Measurements from ENCODE around the gene PFKFB3.
"Not testable (repeated sequence)": the region's sequence is repeated elsewhere in the genome, so short reads cannot be mapped to it uniquely, and the experiment has no call there.

Gene PFKFB3

DNA sequence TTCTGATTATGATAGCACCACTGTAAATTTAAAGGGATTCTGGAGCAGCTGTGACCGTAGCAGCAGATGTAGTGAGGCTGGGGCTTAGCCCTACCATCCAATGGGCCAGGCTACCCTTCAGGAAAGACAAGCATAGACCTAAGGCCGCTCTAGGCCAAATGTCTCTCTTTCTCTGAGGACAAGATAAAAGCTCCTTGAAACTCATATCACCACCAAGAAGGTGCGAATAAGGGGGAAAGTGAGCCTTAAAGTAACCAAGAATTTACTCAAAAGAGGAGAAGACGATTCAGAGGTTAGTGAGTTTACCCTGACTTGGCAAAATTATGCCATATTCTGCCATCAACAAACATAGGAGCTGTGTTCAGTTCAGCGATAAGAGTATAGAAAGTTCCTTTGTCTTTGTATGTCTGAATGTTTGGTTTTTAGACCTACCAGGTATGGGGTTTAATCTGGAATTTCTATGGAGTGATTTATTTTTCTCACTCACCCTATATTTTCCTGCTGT is 79.8 kb downstream of the PFKFB3 start:
- TF ChIP-seq ZNF274 (IDR thresholded peaks at IDR 0.05; ENCODE audit: low read depth, low read length) = no peak
- no peak overlapping the region for H3K4me3 ChIP-seq (ENCODE audit: low read length)

DNA sequence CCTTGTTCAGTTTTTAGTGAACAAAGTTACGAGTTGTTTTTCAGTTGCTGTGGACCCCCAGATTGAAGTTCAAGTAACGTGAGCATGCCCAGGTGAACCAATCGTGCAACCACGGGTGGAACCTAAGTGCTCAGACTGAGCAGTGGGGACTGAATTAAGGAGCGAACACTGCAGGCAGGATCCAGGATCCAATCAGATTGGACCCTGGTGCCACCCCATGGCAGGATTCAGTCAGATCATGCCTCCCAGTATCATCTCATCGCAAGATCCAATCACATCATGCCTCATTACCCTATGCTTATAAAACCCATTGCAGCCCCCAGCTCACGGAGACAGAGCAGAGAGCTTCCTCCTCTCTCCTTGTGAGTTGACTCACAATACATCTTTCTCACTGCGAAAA is 80.9 kb downstream of the PFKFB3 start:
- no peak overlapping the region for H3K4me3 ChIP-seq (ENCODE audit: low read length)
- no peak for TF ChIP-seq ZNF274 (IDR thresholded peaks at IDR 0.05; ENCODE audit: low read depth, low read length)

GRCh38 chr10:6290621-6291020 is 87.9 kb downstream of the PFKFB3 start:
- H3K4me3 ChIP-seq (ENCODE audit: low read length) = not testable (repeated sequence)

DNA sequence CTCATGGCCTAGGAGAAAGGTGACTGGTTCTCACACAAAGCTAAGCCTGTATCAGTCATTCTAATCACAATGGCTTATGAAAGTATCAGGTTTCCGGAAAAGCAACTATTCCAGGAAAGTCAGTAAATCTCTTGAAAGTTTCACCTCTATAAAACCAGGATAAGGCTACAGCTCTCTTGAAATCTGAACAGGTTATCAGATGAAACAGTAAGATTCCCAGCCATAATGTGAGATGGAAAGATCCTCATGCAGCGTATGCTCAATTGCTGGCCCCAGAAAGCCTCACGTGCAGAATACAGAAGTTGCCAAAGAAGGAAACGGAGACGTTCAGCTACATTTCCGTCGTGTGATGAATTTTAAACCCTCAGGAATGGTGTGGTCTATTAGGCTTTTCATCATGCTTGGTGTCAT is 90.0 kb downstream of the PFKFB3 start:
- no peak overlapping the region for H3K4me3 ChIP-seq (ENCODE audit: low read length)
- no peak for TF ChIP-seq ZNF274 (IDR thresholded peaks at IDR 0.05; ENCODE audit: low read depth, low read length)

- H3K4me3 ChIP-seq (ENCODE audit: low read length) = not testable (repeated sequence)
Observed at GRCh38 chr10:6296425-6296824, 93.7 kb downstream of the PFKFB3 start.

DNA sequence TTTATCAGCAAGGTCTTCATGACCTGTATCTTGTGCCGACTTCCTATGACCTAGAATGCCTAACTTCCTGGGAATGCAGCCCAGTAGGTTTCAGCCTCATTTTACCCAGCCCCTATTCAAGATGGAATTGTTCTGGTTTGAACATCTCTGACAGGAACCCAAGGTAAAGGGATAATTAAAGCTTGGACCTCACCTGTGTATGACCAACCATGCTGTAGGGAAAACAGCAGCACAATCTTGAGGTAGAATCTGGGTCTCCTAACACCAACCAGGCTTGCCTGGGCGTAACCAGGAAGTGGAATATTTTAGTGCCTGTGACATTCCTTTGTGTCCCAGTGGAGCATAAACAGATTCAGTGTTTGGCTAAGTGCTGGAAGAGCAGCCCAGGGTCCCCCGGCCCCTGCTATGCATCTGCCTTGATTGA is 94.1 kb downstream of the PFKFB3 start:
- TF ChIP-seq ZNF274 (IDR thresholded peaks at IDR 0.05; ENCODE audit: low read depth, low read length) = no peak
- no peak overlapping the region for H3K4me3 ChIP-seq (ENCODE audit: low read length)

GRCh38 chr10:6297522-6297921 is 94.8 kb downstream of the PFKFB3 start:
- TF ChIP-seq ZNF274 (IDR thresholded peaks at IDR 0.05; ENCODE audit: low read depth, low read length) = no peak
- H3K4me3 ChIP-seq (ENCODE audit: low read length) = no peak overlapping the region

DNA sequence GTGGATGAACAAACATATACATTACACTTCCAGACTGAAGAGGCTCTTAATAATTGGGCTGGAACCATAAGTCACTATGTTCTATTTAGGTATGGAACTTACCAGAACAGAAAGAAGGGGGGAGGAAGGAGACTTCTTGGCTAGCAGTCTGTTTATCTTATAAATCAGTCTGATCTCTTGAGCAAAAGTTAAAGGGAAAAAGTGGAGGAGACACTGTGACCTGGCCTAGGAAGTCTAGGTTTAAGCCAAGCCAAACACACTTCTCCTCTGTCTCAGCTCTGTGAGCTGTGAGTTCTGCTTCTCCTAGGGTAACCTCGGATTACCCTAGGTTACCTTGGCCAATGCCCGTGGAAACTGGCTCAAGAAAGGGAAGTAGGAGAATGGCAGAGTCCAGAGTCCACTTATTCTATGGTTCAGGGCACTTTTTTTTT is 95.2 kb downstream of the PFKFB3 start:
- TF ChIP-seq ZNF274 (IDR thresholded peaks at IDR 0.05; ENCODE audit: low read depth, low read length) = no peak
- H3K4me3 ChIP-seq (ENCODE audit: low read length) = no peak overlapping the region

GRCh38 chr10:6298428-6298827 is 95.7 kb downstream of the PFKFB3 start:
- H3K4me3 ChIP-seq (ENCODE audit: low read length) = no peak overlapping the region
- no peak for TF ChIP-seq ZNF274 (IDR thresholded peaks at IDR 0.05; ENCODE audit: low read depth, low read length)

GRCh38 chr10:6299234-6299633 is 96.5 kb downstream of the PFKFB3 start:
- H3K4me3 ChIP-seq (ENCODE audit: low read length) = no peak overlapping the region
- TF ChIP-seq ZNF274 (IDR thresholded peaks at IDR 0.05; ENCODE audit: low read depth, low read length) = no peak

- H3K4me3 ChIP-seq (ENCODE audit: low read length) = no peak overlapping the region
Observed at GRCh38 chr10:6299743-6300105, 97.0 kb downstream of the PFKFB3 start.

DNA sequence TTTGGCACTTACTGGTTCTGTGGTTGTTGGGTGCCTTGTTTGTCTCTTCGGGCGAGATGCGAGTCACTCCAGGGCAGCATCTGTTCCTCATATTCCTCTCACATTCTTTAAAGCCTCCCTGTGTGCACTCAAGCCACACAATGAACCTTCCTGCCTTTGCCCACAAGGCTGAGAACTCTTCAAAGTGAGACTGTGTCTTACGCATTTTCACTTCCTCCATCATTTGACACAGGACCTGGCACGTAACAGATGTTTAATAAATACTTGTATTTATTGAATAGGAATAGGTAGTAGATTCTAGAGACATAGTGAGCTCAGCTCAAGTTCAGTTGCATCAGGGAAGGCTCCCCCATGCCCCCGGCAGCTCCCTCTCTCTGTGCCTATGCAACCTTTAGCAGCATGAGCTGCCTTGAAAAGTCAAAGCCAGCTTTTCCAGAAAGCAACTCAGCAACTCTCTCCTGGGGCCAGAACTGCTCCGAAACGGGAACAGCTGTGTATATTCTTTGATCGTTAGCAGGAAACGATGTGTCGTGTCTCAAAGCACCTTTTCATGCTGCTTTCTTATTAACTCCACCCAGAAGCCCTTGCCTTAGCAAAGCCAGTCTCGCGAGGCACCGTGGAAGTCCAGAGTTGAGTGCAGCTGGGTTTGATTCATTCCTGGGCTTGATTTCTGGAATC is 97.5 kb downstream of the PFKFB3 start:
- TF ChIP-seq ZNF274 (IDR thresholded peaks at IDR 0.05; ENCODE audit: low read depth, low read length) = no peak
- H3K4me3 ChIP-seq (ENCODE audit: low read length) = peak overlapping the region; percentile 11; the same call in 1 of the 2 replicates

More at GRCh38 chr10:6299743-6300105, 97.0 kb downstream of the PFKFB3 start:
- TF ChIP-seq ZNF274 (IDR thresholded peaks at IDR 0.05; ENCODE audit: low read depth, low read length) = no peak

GRCh38 chr10:6300784-6301460 is 98.2 kb downstream of the PFKFB3 start:
- H3K4me3 ChIP-seq (ENCODE audit: low read length) = peak overlapping the region; percentile 11; the same call in 1 of the 2 replicates
- TF ChIP-seq ZNF274 (IDR thresholded peaks at IDR 0.05; ENCODE audit: low read depth, low read length) = no peak

- TF ChIP-seq ZNF274 (IDR thresholded peaks at IDR 0.05; ENCODE audit: low read depth, low read length) = no peak
- H3K4me3 ChIP-seq (ENCODE audit: low read length) = no peak overlapping the region
Observed at GRCh38 chr10:6301488-6302075, 98.8 kb downstream of the PFKFB3 start.
